ENCODE measurements around the gene OR2T29.
"Not testable (repeated sequence)": the region's sequence is repeated elsewhere in the genome, so short reads cannot be mapped to it uniquely, and the experiment has no call there.

DNA sequence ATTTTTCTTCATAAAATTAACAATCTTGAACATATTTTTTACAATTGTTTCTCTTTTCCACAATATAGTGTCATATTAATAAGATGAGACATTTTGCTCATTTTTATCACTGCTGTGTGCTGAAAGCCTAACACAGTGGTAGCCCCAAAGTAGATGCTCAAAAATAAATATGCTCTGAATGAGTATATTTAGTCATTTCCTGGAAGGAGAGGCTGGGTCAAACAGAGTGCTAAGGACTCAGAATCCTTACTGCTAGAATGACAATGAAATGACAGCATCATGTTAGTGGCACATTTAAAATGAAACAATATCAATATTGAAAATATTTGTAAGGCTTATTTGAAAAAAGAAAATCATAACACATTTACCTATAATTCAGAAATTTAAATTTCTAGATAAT is 25.1 kb downstream of the OR2T29 start:
- TF ChIP-seq, protein P1, sequence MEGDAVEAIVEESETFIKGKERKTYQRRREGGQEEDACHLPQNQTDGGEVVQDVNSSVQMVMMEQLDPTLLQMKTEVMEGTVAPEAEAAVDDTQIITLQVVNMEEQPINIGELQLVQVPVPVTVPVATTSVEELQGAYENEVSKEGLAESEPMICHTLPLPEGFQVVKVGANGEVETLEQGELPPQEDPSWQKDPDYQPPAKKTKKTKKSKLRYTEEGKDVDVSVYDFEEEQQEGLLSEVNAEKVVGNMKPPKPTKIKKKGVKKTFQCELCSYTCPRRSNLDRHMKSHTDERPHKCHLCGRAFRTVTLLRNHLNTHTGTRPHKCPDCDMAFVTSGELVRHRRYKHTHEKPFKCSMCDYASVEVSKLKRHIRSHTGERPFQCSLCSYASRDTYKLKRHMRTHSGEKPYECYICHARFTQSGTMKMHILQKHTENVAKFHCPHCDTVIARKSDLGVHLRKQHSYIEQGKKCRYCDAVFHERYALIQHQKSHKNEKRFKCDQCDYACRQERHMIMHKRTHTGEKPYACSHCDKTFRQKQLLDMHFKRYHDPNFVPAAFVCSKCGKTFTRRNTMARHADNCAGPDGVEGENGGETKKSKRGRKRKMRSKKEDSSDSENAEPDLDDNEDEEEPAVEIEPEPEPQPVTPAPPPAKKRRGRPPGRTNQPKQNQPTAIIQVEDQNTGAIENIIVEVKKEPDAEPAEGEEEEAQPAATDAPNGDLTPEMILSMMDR (IDR thresholded peaks at IDR 0.05): not testable (repeated sequence)
- not testable (repeated sequence) for TF ChIP-seq POLR2A (IDR thresholded peaks at IDR 0.05)
